AG10803 (cell line): ENCODE measurements around the gene PDE3A.

Source experiments
- DNase-seq: peaks from one replicate; pipeline ENCODE4 v3.0.0; 2010; ENCODE audit warnings: low read depth
- H3K4me3 ChIP-seq: 2 replicates; pipeline ENCODE4 v1.5.1; 2011; ENCODE audit warnings: mild to moderate bottlenecking, low read length, control low read depth
- TF ChIP-seq, protein P1 (sequence below): conservative IDR thresholded peaks from 2 replicates; pipeline ENCODE4 v1.5.1; 2011; ENCODE audit warnings: mild to moderate bottlenecking, low read length, control low read depth, inconsistent platforms

Gene PDE3A

GRCh38 chr12:20627001-20627588, 258.8 kb downstream of the PDE3A start:
- H3K4me3 ChIP-seq, result no peak overlapping the region
- peak; percentile 3 for DNase-seq
- TF ChIP-seq, protein P1, sequence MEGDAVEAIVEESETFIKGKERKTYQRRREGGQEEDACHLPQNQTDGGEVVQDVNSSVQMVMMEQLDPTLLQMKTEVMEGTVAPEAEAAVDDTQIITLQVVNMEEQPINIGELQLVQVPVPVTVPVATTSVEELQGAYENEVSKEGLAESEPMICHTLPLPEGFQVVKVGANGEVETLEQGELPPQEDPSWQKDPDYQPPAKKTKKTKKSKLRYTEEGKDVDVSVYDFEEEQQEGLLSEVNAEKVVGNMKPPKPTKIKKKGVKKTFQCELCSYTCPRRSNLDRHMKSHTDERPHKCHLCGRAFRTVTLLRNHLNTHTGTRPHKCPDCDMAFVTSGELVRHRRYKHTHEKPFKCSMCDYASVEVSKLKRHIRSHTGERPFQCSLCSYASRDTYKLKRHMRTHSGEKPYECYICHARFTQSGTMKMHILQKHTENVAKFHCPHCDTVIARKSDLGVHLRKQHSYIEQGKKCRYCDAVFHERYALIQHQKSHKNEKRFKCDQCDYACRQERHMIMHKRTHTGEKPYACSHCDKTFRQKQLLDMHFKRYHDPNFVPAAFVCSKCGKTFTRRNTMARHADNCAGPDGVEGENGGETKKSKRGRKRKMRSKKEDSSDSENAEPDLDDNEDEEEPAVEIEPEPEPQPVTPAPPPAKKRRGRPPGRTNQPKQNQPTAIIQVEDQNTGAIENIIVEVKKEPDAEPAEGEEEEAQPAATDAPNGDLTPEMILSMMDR, result no peak

DNA sequence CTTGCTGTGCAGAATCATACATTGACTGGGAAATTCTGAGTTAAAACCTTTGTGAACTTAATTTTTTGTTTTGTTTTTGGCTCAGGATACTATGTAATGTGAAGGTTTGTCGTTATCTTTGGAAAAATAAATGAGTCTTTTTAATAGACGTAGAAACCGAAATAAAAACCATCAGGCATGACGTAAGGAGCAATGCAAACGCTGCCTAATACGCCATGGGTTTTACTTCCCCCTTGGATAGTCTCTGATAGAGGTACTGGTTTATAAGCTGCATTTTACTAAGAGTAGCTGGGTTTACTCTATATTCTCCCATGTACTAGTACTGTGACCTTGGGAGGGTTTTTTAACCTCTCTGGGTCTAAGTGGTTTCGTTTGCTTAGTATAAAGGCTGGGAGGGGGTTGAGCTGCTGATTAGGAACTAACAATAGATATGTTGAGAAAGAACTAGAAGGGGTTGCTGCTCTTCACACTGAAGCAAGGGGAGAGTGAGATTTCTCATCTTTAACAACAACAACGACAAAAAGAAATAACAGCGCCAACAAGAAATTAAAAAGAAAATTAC, 260.0 kb downstream of the PDE3A start:
- no peak overlapping the region for H3K4me3 ChIP-seq
- no peak for DNase-seq
- TF ChIP-seq, protein P1, result no peak

DNA sequence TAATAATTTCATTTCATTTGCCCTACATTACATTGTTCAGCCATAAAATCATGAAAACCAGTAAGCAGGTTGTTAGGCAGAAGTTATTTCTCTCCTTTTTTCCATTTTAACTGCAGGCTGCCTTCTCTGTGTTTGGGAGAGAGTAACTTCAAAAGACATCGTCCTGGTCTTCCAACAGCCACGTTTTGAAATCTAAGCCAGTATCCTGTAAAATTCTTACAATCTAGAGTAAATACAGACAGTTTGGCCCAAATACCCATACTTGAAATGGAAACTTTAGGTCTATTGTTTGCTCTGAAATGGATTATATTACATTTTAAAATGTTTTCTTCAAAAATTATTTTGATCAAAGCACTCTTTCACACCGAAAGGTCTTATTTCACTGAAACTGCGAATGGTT, 260.7 kb downstream of the PDE3A start:
- TF ChIP-seq, protein P1, result no peak
- no peak overlapping the region for H3K4me3 ChIP-seq
- DNase-seq, result no peak

GRCh38 chr12:20629414-20630156, 261.2 kb downstream of the PDE3A start:
- DNase-seq, result peak; percentile 5
- TF ChIP-seq, protein P1, result no peak
- no peak overlapping the region for H3K4me3 ChIP-seq

DNA sequence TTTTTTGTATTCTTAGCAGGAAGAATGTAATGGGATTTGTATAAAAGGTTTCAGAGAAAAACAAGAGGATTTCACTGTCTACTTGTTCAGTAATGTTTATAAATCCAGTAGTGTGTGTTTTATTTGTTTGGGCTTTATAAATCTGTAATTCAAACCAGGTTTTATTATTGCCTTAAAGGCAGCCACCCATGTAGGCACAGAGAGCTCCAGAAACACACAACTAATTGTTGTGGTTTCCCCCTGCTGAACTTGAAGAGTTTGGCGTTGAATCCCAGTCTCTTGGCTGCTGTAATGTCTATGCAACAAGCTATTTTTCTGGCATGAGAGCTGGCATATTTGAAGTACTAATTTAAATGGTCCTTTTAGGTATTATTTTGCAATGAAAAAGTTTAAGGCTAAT, 263.4 kb downstream of the PDE3A start:
- TF ChIP-seq, protein P1, result no peak
- DNase-seq, result peak; percentile 69
- no peak overlapping the region for H3K4me3 ChIP-seq

- TF ChIP-seq, protein P1, result no peak
- no peak for DNase-seq
- no peak overlapping the region for H3K4me3 ChIP-seq
Observed at GRCh38 chr12:20641106-20641505, 272.8 kb downstream of the PDE3A start.

- no peak overlapping the region for H3K4me3 ChIP-seq
- TF ChIP-seq, protein P1, result no peak
- DNase-seq, result no peak
Observed at GRCh38 chr12:20643822-20644221, 275.5 kb downstream of the PDE3A start.
